OCI-M2 (cell line): ENCODE measurements around the gene ECSIT.
A peak's percentile ranks its signal among the peaks of the same experiment; 100 is the strongest.
"Not testable (repeated sequence)": the region's sequence is repeated elsewhere in the genome, so short reads cannot be mapped to it uniquely, and the experiment has no call there.

ENCODE experiments used
- DNase-seq: peaks from one replicate; lab custom pipeline; 2025; ENCODE audit not compliant: unreplicated experiment; lab: John Stamatoyannopoulos, UW

The ECSIT gene

GRCh38 chr19:11528551-11529341 lies at the start of gene ECSIT:
TSS of gene ECSIT (minus strand) at chr19:11529134. CDS start at chr19:11519170, 9,964 bp downstream.
- DNase-seq, result peak; percentile 100

GRCh38 chr19:11577451-11578257 lies 48.7 kb upstream of the ECSIT start, which contains the start of gene ACP5:
TSS of gene ACP5 (minus strand) at chr19:11577645. CDS start at chr19:11577317, 328 bp downstream.
- DNase-seq, result no peak

- no peak for DNase-seq
Observed at GRCh38 chr19:11576227-11576626, 47.3 kb upstream of the ECSIT start.

GRCh38 chr19:11574689-11575088 lies 45.8 kb upstream of the ECSIT start:
- DNase-seq, result no peak

- DNase-seq, result not testable (repeated sequence)
Observed at GRCh38 chr19:11573763-11574162, 44.8 kb upstream of the ECSIT start.

- DNase-seq, result not testable (repeated sequence)
Observed at GRCh38 chr19:11573354-11573753, 44.4 kb upstream of the ECSIT start.

- DNase-seq, result no peak
Observed at GRCh38 chr19:11570039-11570462, 41.1 kb upstream of the ECSIT start.

- DNase-seq, result no peak
Observed at GRCh38 chr19:11566164-11566563, 37.2 kb upstream of the ECSIT start.

- not testable (repeated sequence) for DNase-seq
Observed at GRCh38 chr19:11565649-11565980, 36.7 kb upstream of the ECSIT start.

- not testable (repeated sequence) for DNase-seq
Observed at GRCh38 chr19:11564082-11564807, 35.3 kb upstream of the ECSIT start.

GRCh38 chr19:11563532-11563931 lies 34.6 kb upstream of the ECSIT start:
- DNase-seq, result peak; percentile 90

- peak; percentile 100 for DNase-seq
Observed at GRCh38 chr19:11560404-11561051, 31.6 kb upstream of the ECSIT start.

GRCh38 chr19:11558881-11559828 lies 30.2 kb upstream of the ECSIT start, which contains the start of gene ELOF1:
TSS of gene ELOF1 (minus strand) at chr19:11559230. CDS start at chr19:11554347, 4,883 bp downstream.
- DNase-seq, result peak; percentile 99

GRCh38 chr19:11556634-11557420 lies 27.9 kb upstream of the ECSIT start:
- DNase-seq, result no peak

GRCh38 chr19:11555246-11555645 lies 26.3 kb upstream of the ECSIT start:
- no peak for DNase-seq

GRCh38 chr19:11554160-11554559 lies 25.2 kb upstream of the ECSIT start:
- DNase-seq, result no peak

- DNase-seq, result no peak
Observed at GRCh38 chr19:11552666-11553372, 23.9 kb upstream of the ECSIT start.

- DNase-seq, result no peak
Observed at GRCh38 chr19:11551603-11552235, 22.8 kb upstream of the ECSIT start.
